Bronchial epithelial cell (primary cell): ENCODE measurements around the gene MPZL1. TPM values are rescaled to one million over a fixed set of nuclear protein-coding genes. Genes with fewer than 3 reads are reported as not detected.

Experiments used
- DNase-seq: peaks from one replicate; pipeline ENCODE4 v3.0.0-alpha.2; 2010; ENCODE audit warnings: low read depth
- FAIRE-seq: peaks from 2 replicates; lab custom pipeline; 2011; peaks lifted over from hg19 to GRCh38; lab: Jason Lieb, UNC
- H3K27me3 ChIP-seq: 2 replicates; pipeline ENCODE4 v1.5.1; 2011; ENCODE audit warnings: low read length; ENCODE audit not compliant: control insufficient read depth, insufficient read depth
- H3K36me3 ChIP-seq: 2 replicates; pipeline ENCODE4 v1.5.1; 2011; ENCODE audit warnings: low read length; ENCODE audit not compliant: control insufficient read depth, insufficient read depth
- H3K4me3 ChIP-seq: 2 replicates; pipeline ENCODE4 v1.5.1; 2011; ENCODE audit warnings: mild to moderate bottlenecking, low read depth, low read length, control low read depth
- total RNA-seq: library from RNA; depleted of rRNA; stranded (reverse); fragments of >200 nt; gene quantifications from 2 replicates; pipeline ENCODE4 v1.2.1, GENCODE V29; 2014
- TF ChIP-seq, protein P1 (sequence below): IDR thresholded peaks from 2 replicates; pipeline ENCODE4 v1.5.1; 2011; ENCODE audit warnings: mild to moderate bottlenecking, moderate library complexity, low read length, control low read depth, inconsistent platforms; ENCODE audit not compliant: insufficient read depth, severe bottlenecking

The MPZL1 gene
- total RNA-seq, 1 donor from 2014 or later = 95.6 TPM

DNA sequence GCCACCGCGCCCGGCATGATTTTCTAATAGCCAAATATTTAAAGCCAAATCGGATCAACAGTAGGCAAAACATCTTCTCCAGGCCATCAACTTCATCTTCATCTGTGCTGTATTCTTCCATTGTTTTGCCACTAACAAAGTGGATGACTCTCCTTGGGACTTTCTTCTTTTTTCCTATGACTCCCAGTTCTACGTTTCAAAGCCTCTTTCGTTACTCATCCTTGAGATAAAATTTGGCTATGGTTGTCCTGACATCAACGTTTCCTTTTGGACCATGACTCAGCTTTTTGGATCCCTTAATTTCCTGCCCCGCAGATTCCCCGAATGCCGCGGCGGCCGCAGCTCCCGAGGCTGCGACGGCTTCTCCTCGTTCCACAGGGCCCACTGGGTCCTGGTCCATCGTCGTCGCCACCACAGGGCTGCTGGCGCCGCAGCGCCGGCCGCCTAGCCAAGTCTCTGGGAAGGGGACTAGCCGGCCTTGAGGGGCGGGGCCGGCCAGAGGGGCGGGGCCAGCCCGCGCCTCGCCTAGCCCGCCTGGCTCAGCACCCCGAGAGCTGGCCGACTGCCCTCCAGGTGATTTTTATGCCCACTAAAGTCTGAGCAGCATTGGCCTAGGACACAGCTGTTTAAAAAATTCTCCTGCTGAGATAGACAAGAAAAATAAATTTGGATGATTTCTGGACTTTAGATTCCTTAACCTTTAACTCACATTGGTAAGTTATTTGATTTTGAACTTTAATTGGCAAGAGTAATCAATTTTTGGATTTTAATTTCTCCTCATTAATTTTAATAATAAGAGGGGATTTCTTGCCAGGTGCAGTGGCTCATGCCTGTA is 98.3 kb downstream of the MPZL1 start:
- no peaks in the 10 kb centered on the region for H3K36me3 ChIP-seq
- TF ChIP-seq, protein P1, sequence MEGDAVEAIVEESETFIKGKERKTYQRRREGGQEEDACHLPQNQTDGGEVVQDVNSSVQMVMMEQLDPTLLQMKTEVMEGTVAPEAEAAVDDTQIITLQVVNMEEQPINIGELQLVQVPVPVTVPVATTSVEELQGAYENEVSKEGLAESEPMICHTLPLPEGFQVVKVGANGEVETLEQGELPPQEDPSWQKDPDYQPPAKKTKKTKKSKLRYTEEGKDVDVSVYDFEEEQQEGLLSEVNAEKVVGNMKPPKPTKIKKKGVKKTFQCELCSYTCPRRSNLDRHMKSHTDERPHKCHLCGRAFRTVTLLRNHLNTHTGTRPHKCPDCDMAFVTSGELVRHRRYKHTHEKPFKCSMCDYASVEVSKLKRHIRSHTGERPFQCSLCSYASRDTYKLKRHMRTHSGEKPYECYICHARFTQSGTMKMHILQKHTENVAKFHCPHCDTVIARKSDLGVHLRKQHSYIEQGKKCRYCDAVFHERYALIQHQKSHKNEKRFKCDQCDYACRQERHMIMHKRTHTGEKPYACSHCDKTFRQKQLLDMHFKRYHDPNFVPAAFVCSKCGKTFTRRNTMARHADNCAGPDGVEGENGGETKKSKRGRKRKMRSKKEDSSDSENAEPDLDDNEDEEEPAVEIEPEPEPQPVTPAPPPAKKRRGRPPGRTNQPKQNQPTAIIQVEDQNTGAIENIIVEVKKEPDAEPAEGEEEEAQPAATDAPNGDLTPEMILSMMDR = no peak
- H3K4me3 ChIP-seq = peak overlapping the region; percentile 25
- DNase-seq (peak; percentile 87), FAIRE-seq (no peak)
- no peaks in the 10 kb centered on the region for H3K27me3 ChIP-seq

DNA sequence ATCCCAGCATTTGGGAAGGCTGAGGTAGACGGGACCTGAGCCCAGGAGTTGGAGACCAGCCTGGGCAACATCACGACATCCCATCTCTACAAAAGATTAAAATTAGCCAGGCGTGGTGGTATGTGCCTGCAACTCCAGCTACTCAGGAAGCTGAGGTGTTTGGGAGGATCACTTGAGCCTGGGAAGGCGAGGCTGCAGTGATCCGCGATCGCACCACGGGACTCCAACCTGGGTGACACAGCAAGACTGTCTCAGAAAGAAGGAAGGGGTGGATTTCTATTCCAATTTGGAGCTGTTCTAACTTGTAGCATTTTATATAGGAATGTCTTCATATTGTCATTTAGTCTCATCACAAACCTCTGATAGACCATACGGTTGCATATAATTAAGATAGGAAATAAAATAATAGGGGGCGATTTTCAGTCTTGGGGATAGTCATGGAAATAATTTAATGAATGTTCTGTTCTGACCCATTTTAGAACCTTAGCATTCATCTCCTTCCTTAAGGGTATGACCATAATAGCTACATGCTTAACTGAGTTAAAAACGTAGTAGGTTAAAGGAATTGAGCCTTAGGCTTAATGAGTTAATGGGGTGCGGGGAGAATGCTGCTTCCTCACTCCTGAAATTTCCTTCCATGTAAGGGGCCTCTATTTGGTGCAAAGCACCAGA is 99.0 kb downstream of the MPZL1 start:
- TF ChIP-seq, protein P1 = no peak
- FAIRE-seq (no peak), DNase-seq (peak; percentile 55)
- H3K36me3 ChIP-seq = no peaks in the 10 kb centered on the region
- H3K27me3 ChIP-seq = no peaks in the 10 kb centered on the region
- H3K4me3 ChIP-seq = no peak overlapping the region

DNA sequence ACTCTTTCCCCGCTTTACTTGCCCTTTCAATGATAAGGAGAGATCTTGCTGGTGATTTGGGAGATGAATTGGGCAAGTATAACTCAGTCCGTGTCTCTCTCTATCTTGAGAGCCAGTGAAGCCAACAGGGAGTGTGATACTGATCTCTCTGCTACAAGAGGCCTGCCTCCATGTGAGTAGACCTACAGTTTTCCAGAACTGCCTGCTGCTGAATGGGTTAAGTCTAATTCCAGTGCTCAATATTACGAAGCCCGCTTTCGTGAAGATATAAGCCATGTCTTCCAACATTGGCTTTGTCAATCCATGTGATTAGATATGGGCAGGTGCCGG is 99.5 kb downstream of the MPZL1 start:
- H3K27me3 ChIP-seq = no peaks in the 10 kb centered on the region
- TF ChIP-seq, protein P1 = no peak
- H3K36me3 ChIP-seq = no peaks in the 10 kb centered on the region
- FAIRE-seq (no peak), DNase-seq (no peak)
- H3K4me3 ChIP-seq = no peak overlapping the region

DNA sequence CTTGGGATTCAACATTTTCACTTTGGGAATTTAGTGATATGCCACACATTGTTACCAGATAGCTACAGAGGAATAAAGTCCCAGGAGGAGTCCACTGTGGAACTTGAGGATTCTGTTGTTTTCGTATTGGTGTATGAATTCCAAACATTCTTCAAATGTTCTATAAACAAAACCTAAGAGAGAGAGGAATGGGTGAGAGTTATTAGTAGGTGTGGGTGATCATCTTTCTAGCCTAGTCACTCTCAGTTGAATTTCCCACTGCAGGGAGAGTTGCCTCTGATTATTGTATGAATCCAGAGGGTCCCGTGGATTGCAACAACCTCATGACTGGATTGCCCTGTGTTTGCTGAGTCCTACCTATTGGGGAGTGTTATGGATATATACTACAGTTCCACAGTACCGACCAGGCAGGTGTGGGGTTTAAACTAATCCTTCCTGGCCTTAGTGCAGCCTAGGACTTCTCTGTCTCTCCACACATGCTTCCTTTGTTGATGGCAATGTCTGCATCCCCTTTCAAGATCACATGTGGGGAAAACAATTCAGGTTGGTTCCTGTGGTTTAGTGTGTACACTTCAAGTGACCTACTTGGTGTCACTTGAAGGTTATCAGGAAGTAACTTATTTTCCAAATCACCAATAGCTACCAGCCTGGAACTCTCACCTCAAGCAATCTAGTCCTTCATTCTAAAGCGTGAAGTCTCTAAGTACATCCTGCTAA is 100.3 kb downstream of the MPZL1 start:
- DNase-seq = no peak
- H3K4me3 ChIP-seq = no peak overlapping the region
- no peaks in the 10 kb centered on the region for H3K36me3 ChIP-seq
- no peaks in the 10 kb centered on the region for H3K27me3 ChIP-seq
- FAIRE-seq = no peak
- TF ChIP-seq, protein P1 = no peak

DNA sequence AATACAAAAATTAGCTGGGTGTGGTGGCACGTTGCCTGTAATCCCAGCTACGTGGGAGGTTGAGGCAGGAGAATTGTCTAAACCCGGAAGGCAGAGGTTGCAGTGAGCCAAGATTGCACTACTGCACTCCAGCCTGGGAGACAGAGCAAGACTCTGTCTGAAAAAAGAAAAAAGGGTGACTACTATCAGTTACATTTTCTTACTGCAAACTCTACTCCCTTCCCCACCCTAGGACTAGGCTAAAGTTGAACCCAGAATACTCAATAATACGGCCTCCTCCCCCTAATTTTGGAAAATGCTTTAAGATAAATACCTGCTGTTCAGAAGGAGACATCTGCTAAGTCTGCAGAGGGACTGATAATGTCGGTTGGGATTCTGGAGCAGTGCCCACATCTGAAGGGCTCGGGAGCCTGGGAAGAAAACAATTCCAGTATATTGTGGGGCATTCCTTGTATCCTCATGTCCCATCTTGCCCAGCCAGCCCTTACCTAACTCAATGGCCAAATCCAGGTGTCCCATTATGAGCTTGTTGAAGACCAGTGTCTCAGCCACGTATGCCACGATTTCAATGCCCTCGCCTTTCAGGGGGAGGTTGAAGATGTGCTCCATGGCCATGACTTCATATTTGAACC is 102.5 kb downstream of the MPZL1 start:
- FAIRE-seq (no peak), DNase-seq (peak; percentile 38)

More for the DNA sequence above, 102.5 kb downstream of the MPZL1 start:
- H3K27me3 ChIP-seq = no peaks in the 10 kb centered on the region
- no peak overlapping the region for H3K4me3 ChIP-seq
- H3K36me3 ChIP-seq = no peaks in the 10 kb centered on the region
- TF ChIP-seq, protein P1 = no peak
